Measurements from ENCODE around the gene LITAF.

LITAF gene

GRCh38 chr16:11550791-11551498 lies 35.8 kb downstream of the LITAF start:
- no peak for DNase-seq

- no peak for DNase-seq
These were observed 39.4 kb downstream of the LITAF start for GRCh38 chr16:11547118-11547916.

GRCh38 chr16:11546608-11547061 lies 40.1 kb downstream of the LITAF start:
- no peak for DNase-seq

- no peak for DNase-seq
These were observed 42.9 kb downstream of the LITAF start for GRCh38 chr16:11543661-11544393.

GRCh38 chr16:11542069-11542744 lies 44.5 kb downstream of the LITAF start:
- DNase-seq: no peak

GRCh38 chr16:11539641-11540050 lies 47.1 kb downstream of the LITAF start:
- DNase-seq: no peak

GRCh38 chr16:11538880-11539279 lies 47.8 kb downstream of the LITAF start:
- DNase-seq: no peak

- DNase-seq: peak; percentile 16
These were observed 50.4 kb downstream of the LITAF start for GRCh38 chr16:11536104-11536866.

GRCh38 chr16:11535494-11535893 lies 51.2 kb downstream of the LITAF start:
- no peak for DNase-seq

GRCh38 chr16:11534262-11534661 lies 52.5 kb downstream of the LITAF start:
- no peak for DNase-seq

GRCh38 chr16:11533588-11533987 lies 53.1 kb downstream of the LITAF start:
- no peak for DNase-seq

GRCh38 chr16:11530171-11530940 lies 56.4 kb downstream of the LITAF start:
- no peak for DNase-seq

- no peak for DNase-seq
These were observed 57.4 kb downstream of the LITAF start for GRCh38 chr16:11529285-11529684.

GRCh38 chr16:11528053-11528452 lies 58.7 kb downstream of the LITAF start:
- DNase-seq: no peak

- no peak for DNase-seq
These were observed 59.9 kb downstream of the LITAF start for GRCh38 chr16:11526655-11527350.

GRCh38 chr16:11524098-11524760 lies 62.5 kb downstream of the LITAF start:
- no peak for DNase-seq

GRCh38 chr16:11521055-11521454 lies 65.7 kb downstream of the LITAF start:
- DNase-seq: no peak

GRCh38 chr16:11520442-11520841 lies 66.3 kb downstream of the LITAF start:
- no peak for DNase-seq

GRCh38 chr16:11517961-11518360 lies 68.8 kb downstream of the LITAF start:
- DNase-seq: no peak

All from activated gamma-delta T cell (primary cell).